Vagina (tissue), 2 donors: Measurements from ENCODE around the gene GPR35. TPM values are rescaled to one million over a fixed set of nuclear protein-coding genes. Genes with fewer than 3 reads are reported as not detected.

Experiments
- DNase-seq, 2 donors: peaks; one replicate each; pipeline ENCODE4 v3.0.0-alpha.2; 2017; ENCODE audit errors: extremely low spot score in 2 of 2
- H3K27ac ChIP-seq: fragments of 200-600 bp; sonication (generic); one replicate; pipeline ENCODE4 v1.5.1; 2019
- H3K27me3 ChIP-seq: fragments of 200-600 bp; sonication (generic); one replicate; pipeline ENCODE4 v1.5.1; 2019
- H3K36me3 ChIP-seq, 2 donors: fragments of 200-600 bp; sonication (generic); one replicate each; pipeline ENCODE4 v1.5.1; 2017 to 2019
- H3K4me1 ChIP-seq: fragments of 200-600 bp; sonication (generic); one replicate; pipeline ENCODE4 v1.5.1; 2019
- H3K4me3 ChIP-seq, 2 donors: fragments of 200-600 bp; sonication (generic); 1 replicate in 1 of 2; 2 replicates in 1 of 2; pipeline ENCODE4 v1.5.1; 2016 to 2019
- H3K9me3 ChIP-seq: fragments of 200-600 bp; sonication (generic); one replicate; pipeline ENCODE4 v1.5.1; 2019
- CTCF ChIP-seq, 3 experiments: fragments of 450-650 bp in 2 of 3; fragments of 200-600 bp in 1 of 3; sonication (generic) in 1 of 3; IDR thresholded peaks; one replicate each; pipeline ENCODE4 v1.5.1; 2017 to 2019; ENCODE audit warnings: antibody characterized with exemption in 3 of 3, mild to moderate bottlenecking in 2 of 3, moderate library complexity in 2 of 3
- POLR2A ChIP-seq, 2 donors: fragments of 450-650 bp; IDR thresholded peaks; one replicate each; pipeline ENCODE4 v1.6.1; 2017; ENCODE audit warnings: antibody characterized with exemption in 2 of 2, mild to moderate bottlenecking in 2 of 2, moderate library complexity in 2 of 2
- POLR2AphosphoS5 ChIP-seq, 2 donors: sonication (generic); formaldehyde crosslinking; IDR thresholded peaks; one replicate each; pipeline ENCODE4 v1.9.0; 2017; ENCODE audit warnings: antibody characterized with exemption in 2 of 2, mild to moderate bottlenecking in 2 of 2, low read depth in 1 of 2; ENCODE audit not compliant: insufficient read depth in 1 of 2
- intact Hi-C: fragments of 100-400 bp; cut with DNase I; formaldehyde crosslinking; loops from one replicate; pipeline ENCODE4 v1.15.1; 2023
- total RNA-seq: library from RNA; depleted of rRNA; stranded (reverse); fragments of >200 nt; gene quantifications from one replicate; pipeline ENCODE4 v1.2.3, GENCODE V29; 2016

GPR35 gene
- total RNA-seq, 1 donor from 2014 or later, result 3.9 TPM

- H3K27me3 ChIP-seq, result no peaks in the 10 kb centered on the region
- peaks cover 43% of the 10 kb centered on the region for H3K4me1 ChIP-seq
- intact Hi-C loops, result no loop called here
- H3K27ac ChIP-seq, result no peak overlapping the region
- DNase-seq, result no peak
- no peak for TF ChIP-seq POLR2AphosphoS5 (IDR thresholded peaks at IDR 0.05; ENCODE audit: insufficient read depth in 1 of 2, low read depth in 1 of 2)
- TF ChIP-seq CTCF (IDR thresholded peaks at IDR 0.05), result no peak
- TF ChIP-seq POLR2A (IDR thresholded peaks at IDR 0.05), result no peak
- peaks cover 0 to 21% of the 10 kb centered on the region in 2 donors for H3K36me3 ChIP-seq
- no peak overlapping the region for H3K4me3 ChIP-seq
- no peaks in the 10 kb centered on the region for H3K9me3 ChIP-seq
Observed at GRCh38 chr2:240588669-240589068, 36.6 kb upstream of the GPR35 start.

- peaks cover 35% of the 10 kb centered on the region for H3K4me1 ChIP-seq
- peaks cover 0 to 21% of the 10 kb centered on the region in 2 donors for H3K36me3 ChIP-seq
- H3K27me3 ChIP-seq, result no peaks in the 10 kb centered on the region
- no peak for TF ChIP-seq POLR2AphosphoS5 (IDR thresholded peaks at IDR 0.05; ENCODE audit: insufficient read depth in 1 of 2, low read depth in 1 of 2)
- H3K9me3 ChIP-seq, result no peaks in the 10 kb centered on the region
- no peak overlapping the region for H3K27ac ChIP-seq
- DNase-seq, result no peak
- intact Hi-C loops, result no loop called here
- H3K4me3 ChIP-seq, result no peak overlapping the region
Observed at GRCh38 chr2:240589375-240589774, 35.9 kb upstream of the GPR35 start.

GRCh38 chr2:240589850-240590525, 35.3 kb upstream of the GPR35 start:
- TF ChIP-seq POLR2A (IDR thresholded peaks at IDR 0.05) (no peak), CTCF (IDR thresholded peaks at IDR 0.05) (no peak), POLR2AphosphoS5 (IDR thresholded peaks at IDR 0.05; ENCODE audit: insufficient read depth in 1 of 2, low read depth in 1 of 2) (no peak)
- Histone ChIP-seq H3K4me1 (peaks cover 29% of the 10 kb centered on the region), H3K27ac (no peak overlapping the region), H3K36me3 (peaks cover 0 to 21% of the 10 kb centered on the region in 2 donors), H3K27me3 (no peaks in the 10 kb centered on the region), H3K4me3 (no peak overlapping the region), H3K9me3 (no peaks in the 10 kb centered on the region)
- DNase-seq, result no peak
- intact Hi-C loops, result no loop called here

GRCh38 chr2:240590681-240591111, 34.6 kb upstream of the GPR35 start:
- Histone ChIP-seq H3K27ac (no peak overlapping the region), H3K4me1 (peaks cover 22% of the 10 kb centered on the region), H3K9me3 (no peaks in the 10 kb centered on the region), H3K27me3 (no peaks in the 10 kb centered on the region), H3K4me3 (no peak overlapping the region), H3K36me3 (peaks cover 0 to 21% of the 10 kb centered on the region in 2 donors)
- no peak for DNase-seq
- no peak for TF ChIP-seq POLR2A (IDR thresholded peaks at IDR 0.05)
- no peak for TF ChIP-seq CTCF (IDR thresholded peaks at IDR 0.05)
- no peak for TF ChIP-seq POLR2AphosphoS5 (IDR thresholded peaks at IDR 0.05; ENCODE audit: insufficient read depth in 1 of 2, low read depth in 1 of 2)
- intact Hi-C loops, result no loop called here

GRCh38 chr2:240591226-240591625, 34.1 kb upstream of the GPR35 start:
- TF ChIP-seq POLR2A (IDR thresholded peaks at IDR 0.05) (no peak), CTCF (IDR thresholded peaks at IDR 0.05) (no peak), POLR2AphosphoS5 (IDR thresholded peaks at IDR 0.05; ENCODE audit: insufficient read depth in 1 of 2, low read depth in 1 of 2) (no peak)
- no peak for DNase-seq
- no peak overlapping the region for H3K27ac ChIP-seq
- no peaks in the 10 kb centered on the region for H3K27me3 ChIP-seq
- H3K4me3 ChIP-seq, result no peak overlapping the region
- peaks cover 20% of the 10 kb centered on the region for H3K4me1 ChIP-seq
- H3K36me3 ChIP-seq, result peaks cover 0 to 21% of the 10 kb centered on the region in 2 donors
- intact Hi-C loops, result no loop called here
- no peaks in the 10 kb centered on the region for H3K9me3 ChIP-seq
